Stimulated activated effector memory CD8-positive, alpha-beta T cell treated with anti-CD3 and anti-CD28 coated beads, Interleukin-12 subunit alpha, Interleukin-12 subunit beta, amount 100 ng/mL, for 72 hours (primary cell): Measurements from ENCODE around the gene CHPF2.
A peak's percentile ranks its signal among the peaks of the same experiment; 100 is the strongest.

Experiments used
- ATAC-seq: fragments of 150-1000 bp; cut with Tn5 transposase; 2 replicates; pipeline ENCODE4 v1.10.0; 2021
- DNase-seq, 2 donors: peaks; one replicate each; pipeline ENCODE4 v3.0.0; 2021 to 2022; ENCODE audit warnings: low spot score in 2 of 2
- H3K27ac Mint-ChIP-seq: one replicate; pipeline ENCODE4 v1.8.0; 2022; ENCODE audit warnings: mild to moderate bottlenecking, mixed read lengths
- H3K36me3 Mint-ChIP-seq: one replicate; pipeline ENCODE4 v1.8.0; 2022; ENCODE audit warnings: mild to moderate bottlenecking, mixed read lengths
- H3K4me1 Mint-ChIP-seq: one replicate; pipeline ENCODE4 v1.8.0; 2022; ENCODE audit warnings: mixed read lengths
- H3K4me3 Mint-ChIP-seq: one replicate; pipeline ENCODE4 v1.8.0; 2022; ENCODE audit warnings: mild to moderate bottlenecking, mixed read lengths
- H3K9me3 Mint-ChIP-seq: one replicate; pipeline ENCODE4 v1.8.0; 2022; ENCODE audit warnings: mixed read lengths

Gene CHPF2

GRCh38 chr7:151232091-151232916 lies at the start of gene CHPF2:
TSS of gene CHPF2 (plus strand) at chr7:151232483. CDS start at chr7:151234012, 1,529 bp downstream.
- H3K36me3 Mint-ChIP-seq, result peaks cover 51% of the 10 kb centered on the region
- H3K27ac Mint-ChIP-seq, result peak within 1 kb of the TSS; percentile 99
- peak; percentile 95 for ATAC-seq
- H3K4me1 Mint-ChIP-seq, result peaks cover 34% of the 10 kb centered on the region
- peak; percentile 81 to 96 for DNase-seq
- no peaks in the 10 kb centered on the region for H3K9me3 Mint-ChIP-seq
- H3K4me3 Mint-ChIP-seq, result peak within 1 kb of the TSS; percentile 99

GRCh38 chr7:151185762-151186639 lies 46.3 kb upstream of the CHPF2 start:
- Mint-ChIP-seq H3K36me3 (no peaks in the 10 kb centered on the region), H3K27ac (no peak overlapping the region), H3K4me3 (no peak overlapping the region), H3K4me1 (peaks cover 10% of the 10 kb centered on the region), H3K9me3 (no peaks in the 10 kb centered on the region)
- no peak for ATAC-seq
- no peak for DNase-seq

- H3K36me3 Mint-ChIP-seq, result no peaks in the 10 kb centered on the region
These were observed 45.5 kb upstream of the CHPF2 start, which contains the start of gene ASB10 for GRCh38 chr7:151186640-151187408. TSS of gene ASB10 (minus strand) at chr7:151187250. CDS start at chr7:151187130, 120 bp downstream.

GRCh38 chr7:151187409-151188251 lies 44.7 kb upstream of the CHPF2 start:
- peaks cover 11% of the 10 kb centered on the region for H3K4me1 Mint-ChIP-seq
- no peaks in the 10 kb centered on the region for H3K9me3 Mint-ChIP-seq
- H3K27ac Mint-ChIP-seq, result peak overlapping the region; percentile 36
- DNase-seq (no peak), ATAC-seq (no peak)
- H3K4me3 Mint-ChIP-seq, result no peak overlapping the region
- no peaks in the 10 kb centered on the region for H3K36me3 Mint-ChIP-seq

More at GRCh38 chr7:151186640-151187408, 45.5 kb upstream of the CHPF2 start, which contains the start of gene ASB10:
- H3K9me3 Mint-ChIP-seq, result no peaks in the 10 kb centered on the region
- peak within 1 kb of the TSS; percentile 36 for H3K27ac Mint-ChIP-seq
- DNase-seq, result no peak
- H3K4me1 Mint-ChIP-seq, result peaks cover 11% of the 10 kb centered on the region
- ATAC-seq, result no peak
- H3K4me3 Mint-ChIP-seq, result no peak within 1 kb of the TSS

- Mint-ChIP-seq H3K9me3 (no peaks in the 10 kb centered on the region), H3K36me3 (no peaks in the 10 kb centered on the region), H3K4me1 (peaks cover 11% of the 10 kb centered on the region), H3K27ac (peak overlapping the region; percentile 36), H3K4me3 (no peak overlapping the region)
- ATAC-seq (no peak), DNase-seq (no peak)
These were observed 44.1 kb upstream of the CHPF2 start for GRCh38 chr7:151188252-151188542.

GRCh38 chr7:151189038-151189437 lies 43.2 kb upstream of the CHPF2 start:
- no peak for DNase-seq
- H3K9me3 Mint-ChIP-seq, result no peaks in the 10 kb centered on the region
- no peak for ATAC-seq
- no peaks in the 10 kb centered on the region for H3K36me3 Mint-ChIP-seq
- no peak overlapping the region for H3K27ac Mint-ChIP-seq
- peaks cover 12% of the 10 kb centered on the region for H3K4me1 Mint-ChIP-seq
- no peak overlapping the region for H3K4me3 Mint-ChIP-seq

GRCh38 chr7:151191544-151191943 lies 40.7 kb upstream of the CHPF2 start:
- Mint-ChIP-seq H3K27ac (no peak overlapping the region), H3K4me3 (no peak overlapping the region), H3K9me3 (no peaks in the 10 kb centered on the region), H3K36me3 (no peaks in the 10 kb centered on the region), H3K4me1 (peaks cover 23% of the 10 kb centered on the region)
- DNase-seq (no peak), ATAC-seq (no peak)

- Mint-ChIP-seq H3K36me3 (no peaks in the 10 kb centered on the region), H3K27ac (no peak overlapping the region), H3K4me1 (peaks cover 23% of the 10 kb centered on the region), H3K4me3 (no peak overlapping the region), H3K9me3 (no peaks in the 10 kb centered on the region)
- DNase-seq, result no peak
- no peak for ATAC-seq
These were observed 40.2 kb upstream of the CHPF2 start for GRCh38 chr7:151192002-151192539.

GRCh38 chr7:151193203-151193978 lies 38.9 kb upstream of the CHPF2 start:
- DNase-seq, result no peak
- no peak for ATAC-seq
- no peaks in the 10 kb centered on the region for H3K9me3 Mint-ChIP-seq
- H3K4me3 Mint-ChIP-seq, result no peak overlapping the region
- no peaks in the 10 kb centered on the region for H3K36me3 Mint-ChIP-seq
- peaks cover 18% of the 10 kb centered on the region for H3K4me1 Mint-ChIP-seq
- no peak overlapping the region for H3K27ac Mint-ChIP-seq

GRCh38 chr7:151194188-151194587 lies 38.1 kb upstream of the CHPF2 start:
- Mint-ChIP-seq H3K4me1 (peaks cover 17% of the 10 kb centered on the region), H3K27ac (peak overlapping the region; percentile 51), H3K9me3 (no peaks in the 10 kb centered on the region), H3K36me3 (no peaks in the 10 kb centered on the region), H3K4me3 (no peak overlapping the region)
- ATAC-seq (no peak), DNase-seq (no peak)

GRCh38 chr7:151195616-151196450 lies 36.5 kb upstream of the CHPF2 start:
- no peak for ATAC-seq
- Mint-ChIP-seq H3K36me3 (no peaks in the 10 kb centered on the region), H3K4me1 (peaks cover 14% of the 10 kb centered on the region), H3K9me3 (no peaks in the 10 kb centered on the region), H3K27ac (no peak overlapping the region), H3K4me3 (no peak overlapping the region)
- no peak for DNase-seq

GRCh38 chr7:151197932-151198331 lies 34.4 kb upstream of the CHPF2 start:
- Mint-ChIP-seq H3K36me3 (no peaks in the 10 kb centered on the region), H3K4me1 (peaks cover 11% of the 10 kb centered on the region), H3K4me3 (no peak overlapping the region), H3K9me3 (no peaks in the 10 kb centered on the region), H3K27ac (no peak overlapping the region)
- ATAC-seq (no peak), DNase-seq (no peak)
